ENCODE results near the gene PLD4.
"Not testable (repeated sequence)": the region's sequence is repeated elsewhere in the genome, so short reads cannot be mapped to it uniquely, and the experiment has no call there.

Gene PLD4

DNA sequence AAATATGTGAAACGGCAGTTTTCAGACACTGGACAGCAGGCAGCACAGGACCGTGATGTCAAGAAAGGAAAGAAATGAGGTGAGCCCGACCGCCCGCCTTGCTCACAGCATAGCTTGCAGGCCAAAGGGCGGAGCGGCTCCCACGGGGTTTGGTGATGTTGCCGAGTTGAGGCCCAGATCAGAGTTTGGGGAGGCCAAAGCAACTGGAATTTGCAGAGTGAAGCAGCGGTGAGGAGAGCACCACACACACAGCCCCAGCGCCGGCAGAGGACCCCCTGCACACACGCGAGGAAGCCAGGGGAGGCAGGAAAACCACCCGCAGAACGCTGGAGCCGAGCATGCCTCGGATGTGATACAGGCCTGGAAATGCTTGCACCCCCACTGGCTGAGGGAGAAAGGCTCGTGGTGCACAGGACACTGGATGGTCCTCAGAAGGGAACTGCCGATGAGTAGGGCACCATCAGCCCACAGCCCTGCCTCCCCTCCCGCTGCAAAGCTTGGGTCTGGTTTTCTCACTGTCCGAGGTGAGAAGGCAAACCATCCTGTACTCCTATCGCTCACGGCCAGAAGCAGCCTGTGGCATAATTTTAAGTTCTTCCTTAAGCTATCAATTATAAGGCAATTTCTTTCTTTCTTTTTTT is 25.7 kb upstream of the PLD4 start:
- DNase-seq (ENCODE audit: low spot score), result no peak

DNA sequence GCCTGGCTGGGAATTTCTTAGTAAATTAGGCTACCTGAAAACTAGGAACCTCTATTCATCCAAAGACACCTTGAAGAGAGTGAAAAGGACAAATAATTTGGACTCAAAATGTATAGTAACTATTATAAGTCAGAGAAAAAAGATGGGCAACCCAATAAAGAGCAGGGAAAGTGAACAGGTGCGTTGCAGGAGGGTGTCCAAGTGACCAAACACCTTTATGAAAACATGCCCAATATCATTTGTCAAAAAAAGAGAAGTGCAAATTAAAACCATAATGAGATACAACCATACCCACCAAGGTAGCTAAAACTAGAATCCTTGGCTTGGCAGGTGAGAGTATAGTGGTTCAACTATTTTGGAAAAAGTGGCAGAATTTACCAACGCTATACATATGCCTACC is 24.9 kb upstream of the PLD4 start:
- no peak for DNase-seq (ENCODE audit: low spot score)

DNA sequence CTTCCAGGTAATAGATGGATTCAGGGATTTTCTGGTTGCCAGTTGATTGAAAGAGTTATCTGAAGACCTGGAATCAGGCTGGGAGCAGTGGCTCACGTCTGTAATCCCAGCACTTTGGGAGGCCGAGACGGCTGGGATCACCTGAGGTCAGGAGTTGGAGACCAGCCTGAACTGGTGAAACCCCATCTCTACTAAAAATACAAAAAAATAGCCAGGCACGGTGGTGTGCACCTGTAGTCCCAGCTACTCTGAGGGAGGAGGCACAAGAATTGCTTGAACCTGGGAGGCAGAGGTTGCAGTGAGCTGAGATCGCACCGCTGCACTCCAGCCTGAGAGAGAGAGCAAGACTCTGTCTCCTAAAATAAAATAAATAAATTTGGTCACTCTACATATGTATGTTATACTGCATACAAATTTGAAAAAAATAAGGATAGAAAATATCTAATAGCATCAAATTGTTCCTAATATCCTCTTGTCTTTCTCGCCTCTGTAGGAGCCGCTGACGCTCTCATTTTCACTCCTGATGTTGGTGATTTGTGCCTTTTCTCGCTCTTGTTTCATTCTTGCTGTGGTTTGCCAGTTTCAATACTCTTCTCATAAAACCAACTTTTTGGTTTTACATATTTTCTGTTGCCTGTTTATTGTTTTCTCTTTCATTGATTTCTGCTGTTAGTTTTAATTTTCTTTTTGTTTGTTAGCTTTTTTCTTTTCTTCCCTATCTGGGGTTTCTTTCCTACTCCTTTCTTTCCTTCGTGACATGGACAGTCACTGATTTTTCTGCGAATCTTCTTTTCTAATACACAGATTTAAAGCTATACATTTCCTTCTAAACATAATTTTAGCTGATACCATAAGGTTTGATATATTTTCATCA is 23.8 kb upstream of the PLD4 start:
- no peak for DNase-seq (ENCODE audit: low spot score)

DNA sequence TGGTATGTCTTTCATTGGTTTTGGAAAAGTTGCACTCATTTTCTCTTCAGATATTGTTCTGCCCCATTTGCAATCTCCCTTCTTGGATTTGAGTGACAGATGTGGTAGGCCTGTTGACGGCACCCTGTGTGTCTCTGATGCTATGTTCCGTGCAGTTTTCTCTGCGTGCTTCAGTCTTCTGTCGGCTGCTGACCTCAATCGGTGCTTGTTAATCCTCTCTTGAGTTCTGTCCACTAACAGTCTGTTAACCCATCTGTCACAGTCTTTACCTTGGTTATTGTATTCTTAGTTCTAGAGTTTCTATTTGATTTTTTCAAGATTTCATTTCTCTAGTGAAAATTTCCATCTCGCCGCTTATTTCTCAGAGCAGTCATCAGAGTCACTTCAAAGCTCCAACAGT is 20.7 kb upstream of the PLD4 start:
- DNase-seq (ENCODE audit: low spot score), result peak; percentile 68

DNA sequence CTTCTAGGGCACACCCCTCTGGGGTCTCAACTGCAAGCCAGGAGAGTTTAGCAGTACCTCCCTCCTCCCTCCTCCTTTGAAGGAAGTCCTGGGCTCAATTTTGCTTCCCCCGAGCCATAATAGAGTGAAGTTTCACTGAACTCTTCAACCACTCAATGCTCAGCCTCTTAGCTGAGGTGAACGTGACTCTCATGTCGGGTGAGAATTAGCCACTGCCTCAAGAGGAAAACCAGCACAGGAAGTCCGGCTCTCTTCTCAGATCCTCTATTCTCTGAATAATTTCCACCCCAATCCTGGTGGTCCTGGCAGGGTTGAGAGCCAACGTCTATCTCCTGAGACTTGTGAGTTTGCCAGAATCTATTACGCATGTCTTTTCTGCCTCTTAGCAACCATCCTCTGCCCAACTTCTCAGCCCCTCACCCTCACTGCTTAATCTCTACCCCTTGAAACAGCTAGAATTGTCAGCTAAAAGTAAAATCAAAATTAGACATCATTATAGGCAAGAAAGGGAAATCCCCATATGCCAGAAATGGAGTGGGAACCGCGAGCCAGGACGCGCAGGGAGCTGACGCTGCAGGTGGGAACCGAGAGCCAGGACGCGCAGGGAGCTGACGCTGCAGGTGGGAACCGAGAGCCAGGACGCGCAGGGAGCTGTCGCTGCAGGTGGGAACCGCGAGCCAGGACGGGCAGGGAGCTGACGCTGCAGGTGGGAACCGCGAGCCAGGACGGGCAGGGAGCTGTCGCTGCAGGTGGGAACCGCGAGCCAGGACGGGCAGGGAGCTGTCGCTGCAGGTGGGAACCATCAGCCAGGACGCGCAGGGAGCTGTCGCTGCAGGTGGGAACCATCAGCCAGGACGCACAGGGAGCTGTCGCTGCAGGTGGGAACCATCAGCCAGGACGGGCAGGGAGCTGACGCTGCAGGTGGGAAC is 19.8 kb upstream of the PLD4 start:
- DNase-seq (ENCODE audit: low spot score), result peak; percentile 41

DNA sequence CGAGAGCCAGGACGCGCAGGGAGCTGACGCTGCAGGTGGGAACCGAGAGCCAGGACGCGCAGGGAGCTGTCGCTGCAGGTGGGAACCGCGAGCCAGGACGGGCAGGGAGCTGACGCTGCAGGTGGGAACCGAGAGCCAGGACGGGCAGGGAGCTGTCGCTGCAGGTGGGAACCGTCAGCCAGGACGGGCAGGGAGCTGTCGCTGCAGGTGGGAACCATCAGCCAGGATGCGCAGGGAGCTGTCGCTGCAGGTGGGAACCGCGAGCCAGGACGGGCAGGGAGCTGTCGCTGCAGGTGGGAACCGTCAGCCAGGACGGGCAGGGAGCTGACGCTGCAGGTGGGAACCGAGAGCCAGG is 19.1 kb upstream of the PLD4 start:
- not testable (repeated sequence) for DNase-seq (ENCODE audit: low spot score)

DNA sequence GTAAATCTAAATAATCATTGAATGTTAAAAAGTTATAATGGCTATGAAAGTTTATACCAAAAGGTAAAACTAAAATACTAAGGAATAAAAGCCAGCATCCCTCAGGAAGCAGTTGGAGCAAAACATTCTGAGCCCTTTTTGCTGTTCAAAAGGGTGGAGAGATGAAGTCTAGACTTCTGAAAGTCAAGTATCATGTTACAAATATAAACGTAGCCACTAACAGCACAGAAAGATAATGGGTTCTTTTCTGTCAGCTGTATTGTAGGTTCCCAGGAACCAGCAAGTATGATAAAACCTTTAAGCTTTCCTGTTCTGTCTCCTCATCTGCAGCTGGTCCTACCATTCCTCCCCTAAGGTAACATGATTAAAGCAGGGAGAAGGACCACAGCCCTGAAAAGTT is 16.4 kb upstream of the PLD4 start:
- no peak for DNase-seq (ENCODE audit: low spot score)

DNA sequence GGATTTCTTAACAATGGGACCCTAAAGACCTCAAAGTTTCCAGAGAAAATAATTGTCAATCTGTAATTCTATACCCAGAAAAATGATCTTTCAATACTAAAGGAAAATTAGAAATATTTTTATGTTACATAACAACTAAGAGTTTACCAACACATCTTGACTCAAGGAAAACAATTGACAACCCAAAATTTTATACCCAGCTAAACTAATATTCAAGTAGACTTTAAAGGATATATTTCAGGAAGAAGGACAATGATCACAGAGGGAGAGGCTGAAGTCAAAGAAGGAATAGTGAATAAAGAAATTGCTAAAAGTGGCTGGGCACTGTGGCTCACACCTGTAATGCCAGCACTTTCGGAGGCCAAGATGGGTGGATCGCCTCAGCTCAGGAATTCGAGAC is 12.6 kb upstream of the PLD4 start:
- DNase-seq (ENCODE audit: low spot score), result no peak

DNA sequence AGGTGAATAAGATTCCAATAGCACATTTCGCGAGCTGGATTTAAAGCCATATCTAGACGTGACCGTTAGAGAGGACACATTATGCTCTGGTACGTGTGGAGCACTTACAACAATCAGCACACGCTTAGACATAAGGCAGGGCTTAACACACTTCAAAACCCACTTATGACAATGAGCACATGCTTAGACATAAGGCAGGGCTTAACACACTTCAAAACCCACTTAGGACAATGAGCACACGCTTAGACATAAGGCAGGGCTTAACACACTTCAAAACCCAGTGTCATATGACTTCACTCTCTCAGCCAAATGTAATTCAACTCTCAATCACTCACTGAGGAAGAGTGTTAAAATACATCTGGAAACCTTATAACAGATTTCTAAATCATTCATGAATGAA is 11.2 kb upstream of the PLD4 start:
- DNase-seq (ENCODE audit: low spot score), result no peak

DNA sequence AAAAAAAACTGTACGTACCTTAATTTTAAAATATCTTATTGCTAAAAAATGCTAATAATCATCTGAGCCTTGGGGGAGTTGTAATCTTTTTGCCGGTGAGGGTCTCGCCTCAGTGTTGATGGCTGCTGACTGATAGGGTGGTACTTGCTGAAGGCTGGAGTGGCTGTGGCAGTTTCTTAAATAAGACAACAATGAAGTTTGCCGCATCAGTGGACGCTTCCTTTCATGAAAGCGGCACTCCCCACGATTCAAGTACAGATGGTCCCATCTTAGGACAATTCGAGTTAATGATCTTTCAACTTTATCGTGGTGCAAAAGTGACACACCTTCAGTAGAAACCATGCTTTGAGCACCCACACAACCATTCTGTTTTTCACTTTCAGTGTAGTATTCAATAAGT is 7.6 kb upstream of the PLD4 start:
- no peak for DNase-seq (ENCODE audit: low spot score)

DNA sequence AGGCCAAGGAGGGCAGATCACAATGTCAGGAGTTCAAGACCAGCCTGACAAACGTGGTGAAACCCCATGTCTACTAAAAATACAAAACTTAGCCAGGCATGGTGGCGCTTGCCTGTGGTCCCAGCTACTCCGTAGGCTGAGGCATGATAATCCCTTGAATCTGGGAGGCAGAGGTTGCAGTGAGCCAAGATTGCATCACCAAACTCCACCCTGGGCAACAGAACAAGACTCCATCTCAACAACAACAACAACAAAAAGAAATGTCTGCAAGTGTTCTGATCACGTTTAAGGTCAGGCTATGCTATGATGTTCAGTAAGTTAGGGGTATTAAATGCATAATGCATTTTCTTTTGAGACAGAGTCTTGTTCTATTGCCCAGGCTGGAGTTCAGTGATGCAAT is 6.7 kb upstream of the PLD4 start:
- DNase-seq (ENCODE audit: low spot score), result no peak

DNA sequence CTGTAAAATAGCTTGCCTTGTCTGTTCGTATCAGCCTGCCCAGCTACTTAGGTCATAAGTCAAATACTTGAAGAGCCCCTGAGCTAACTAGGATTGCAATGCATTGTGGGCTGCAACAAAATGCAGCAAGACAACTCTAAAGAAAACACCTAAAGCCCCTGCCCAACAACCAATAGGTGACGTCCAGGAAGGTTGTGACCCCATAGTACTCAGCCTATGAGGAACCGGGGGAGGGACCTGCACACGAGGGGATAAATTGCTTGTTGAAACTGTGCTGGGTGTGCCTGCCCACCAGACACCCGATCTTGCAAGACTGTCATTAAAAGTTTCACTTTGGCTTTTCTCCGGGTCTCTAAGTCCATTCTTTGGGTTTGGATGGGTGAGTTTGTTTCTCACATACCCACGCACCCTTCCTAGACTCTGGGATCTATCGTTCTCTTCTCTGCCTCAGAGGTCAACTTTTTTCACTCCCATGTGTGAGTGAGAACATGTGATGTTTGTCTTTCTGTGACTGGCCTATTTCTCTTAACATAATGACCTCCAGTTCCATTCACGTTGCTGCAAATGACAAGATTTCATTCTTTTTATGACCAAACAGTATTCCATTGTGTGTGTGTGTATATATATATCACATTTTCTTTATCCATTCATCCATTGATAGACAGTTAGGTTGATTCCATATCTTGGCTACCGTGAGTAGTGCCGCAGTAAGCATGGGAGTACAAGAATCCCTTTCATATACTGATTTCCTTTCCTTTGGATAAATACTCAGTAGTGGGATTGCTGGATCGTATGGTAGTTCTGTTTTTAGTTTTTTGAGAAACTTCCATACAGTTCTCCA is 5.3 kb upstream of the PLD4 start:
- not testable (repeated sequence) for DNase-seq (ENCODE audit: low spot score)

DNA sequence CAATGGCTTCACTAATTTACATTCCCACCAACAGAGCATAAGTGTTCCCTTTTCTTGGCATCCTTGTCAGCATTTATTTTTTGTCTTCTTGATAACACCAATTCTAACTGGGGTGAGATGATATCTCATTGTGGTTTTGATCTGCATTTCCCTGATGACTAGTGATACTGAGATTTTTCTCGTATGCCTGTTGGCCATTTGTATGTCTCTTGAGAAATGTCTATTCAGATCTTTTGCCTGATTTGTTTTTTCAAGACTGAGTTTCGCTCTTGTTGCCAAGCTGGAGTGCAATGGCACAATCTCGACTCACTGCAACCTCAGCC is 4.7 kb upstream of the PLD4 start:
- DNase-seq (ENCODE audit: low spot score), result no peak

DNA sequence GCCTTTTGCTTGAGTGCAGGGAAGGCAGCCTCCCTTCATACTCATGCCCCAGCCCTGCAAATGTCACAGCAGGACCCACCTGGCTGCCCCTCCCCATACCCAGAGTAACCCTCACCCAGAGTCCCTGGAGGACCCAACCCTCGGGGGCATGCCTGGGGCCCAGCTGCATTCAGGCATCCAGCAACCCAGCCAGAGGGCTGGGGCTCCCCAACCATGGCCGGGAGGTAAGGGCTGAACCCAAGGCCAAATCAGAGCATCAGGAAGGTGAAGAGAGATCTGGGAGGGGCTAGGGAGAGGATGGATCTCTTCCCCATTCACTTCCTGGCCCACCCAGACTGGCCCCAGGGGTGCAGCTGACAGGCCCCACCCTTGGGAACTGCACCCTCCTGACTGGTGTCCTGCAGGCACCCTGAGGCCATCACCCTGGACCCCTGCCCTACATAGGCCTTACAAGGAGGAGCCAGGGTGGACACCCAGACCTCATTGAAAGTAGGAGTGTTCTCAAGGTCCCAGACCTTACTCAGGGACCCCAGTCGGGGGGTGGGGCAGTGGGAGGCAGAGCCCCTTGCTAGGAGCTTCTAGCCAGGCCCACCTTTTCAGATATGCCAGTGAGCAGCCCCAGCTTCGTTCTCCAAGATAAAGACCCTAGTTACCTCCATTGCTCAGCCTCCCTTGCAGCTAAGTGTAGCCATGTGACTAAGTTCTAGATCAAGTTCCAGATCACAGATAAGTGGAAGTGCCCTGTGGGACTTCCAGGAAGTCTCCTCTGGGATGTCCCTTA is 849 bp upstream of the PLD4 start:
- DNase-seq (ENCODE audit: low spot score), result no peak

DNA sequence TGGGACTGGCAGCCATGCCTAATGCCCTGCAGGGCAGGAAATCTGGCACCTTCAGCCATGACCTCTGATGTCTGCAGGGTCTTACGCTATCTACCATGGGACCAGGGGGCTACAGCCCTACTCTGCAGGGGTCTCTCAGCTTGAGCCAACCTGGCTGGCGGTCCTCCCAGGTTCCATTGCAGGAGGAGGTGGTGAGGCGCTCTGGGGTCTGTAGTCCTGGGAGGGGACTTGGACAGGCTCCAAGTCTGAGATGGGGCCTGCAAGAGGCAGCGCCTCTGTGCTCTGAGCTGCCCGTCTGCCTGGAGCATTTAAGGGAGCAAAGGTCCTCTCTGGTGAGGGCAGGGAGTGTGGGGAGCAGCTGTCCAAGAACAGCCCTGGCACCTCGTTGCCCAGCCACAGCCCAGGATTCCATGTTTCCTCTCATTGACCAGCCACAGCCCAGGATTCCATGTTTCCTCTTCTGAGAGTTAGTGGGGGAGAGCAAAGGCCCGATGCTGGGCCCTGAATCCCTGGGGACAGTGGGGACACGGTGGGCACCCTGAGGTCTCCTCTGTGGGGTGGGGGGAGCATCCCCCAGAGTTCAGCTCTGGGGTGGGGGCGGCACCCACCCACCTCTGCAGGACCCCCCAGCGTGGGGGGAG is 655 bp downstream of the PLD4 start:
- no peak for DNase-seq (ENCODE audit: low spot score)

DNA sequence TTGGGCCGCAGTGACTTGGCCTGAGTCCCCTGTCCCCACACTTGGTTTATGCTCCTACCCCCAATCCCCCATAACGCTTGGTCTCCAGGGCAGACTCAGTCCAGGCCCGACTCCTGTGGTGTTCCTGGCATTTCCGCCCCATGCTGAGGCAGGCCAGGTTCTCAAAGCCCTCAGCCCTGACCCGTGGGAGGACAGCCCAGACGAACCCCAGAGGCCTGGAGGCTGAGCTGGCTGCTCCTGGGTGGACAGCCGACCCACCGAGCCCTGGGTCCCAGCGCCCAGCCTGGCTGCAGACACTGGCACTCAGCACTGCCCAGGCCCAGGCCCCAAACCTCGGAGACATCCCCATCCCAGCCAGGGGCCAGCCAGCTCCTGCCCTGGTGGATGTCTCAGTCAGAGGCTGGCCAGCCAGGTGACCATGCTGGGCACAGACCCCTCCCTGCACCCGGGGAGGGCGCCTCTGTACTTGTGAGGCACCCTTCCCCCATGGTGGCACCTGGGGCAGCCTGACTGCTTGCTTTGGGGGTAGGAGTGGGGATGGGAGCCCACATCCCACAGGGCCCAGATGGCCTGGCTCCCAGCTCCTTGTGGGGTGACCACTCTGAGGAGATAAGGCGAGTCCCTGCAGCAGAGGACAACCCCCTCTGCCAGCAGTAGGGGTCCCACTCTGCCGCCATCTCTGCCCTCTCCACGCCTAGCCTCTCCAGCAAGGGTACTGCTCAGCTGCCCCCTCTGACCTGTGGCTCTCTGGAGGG is 1.4 kb downstream of the PLD4 start:
- DNase-seq (ENCODE audit: low spot score), result no peak

DNA sequence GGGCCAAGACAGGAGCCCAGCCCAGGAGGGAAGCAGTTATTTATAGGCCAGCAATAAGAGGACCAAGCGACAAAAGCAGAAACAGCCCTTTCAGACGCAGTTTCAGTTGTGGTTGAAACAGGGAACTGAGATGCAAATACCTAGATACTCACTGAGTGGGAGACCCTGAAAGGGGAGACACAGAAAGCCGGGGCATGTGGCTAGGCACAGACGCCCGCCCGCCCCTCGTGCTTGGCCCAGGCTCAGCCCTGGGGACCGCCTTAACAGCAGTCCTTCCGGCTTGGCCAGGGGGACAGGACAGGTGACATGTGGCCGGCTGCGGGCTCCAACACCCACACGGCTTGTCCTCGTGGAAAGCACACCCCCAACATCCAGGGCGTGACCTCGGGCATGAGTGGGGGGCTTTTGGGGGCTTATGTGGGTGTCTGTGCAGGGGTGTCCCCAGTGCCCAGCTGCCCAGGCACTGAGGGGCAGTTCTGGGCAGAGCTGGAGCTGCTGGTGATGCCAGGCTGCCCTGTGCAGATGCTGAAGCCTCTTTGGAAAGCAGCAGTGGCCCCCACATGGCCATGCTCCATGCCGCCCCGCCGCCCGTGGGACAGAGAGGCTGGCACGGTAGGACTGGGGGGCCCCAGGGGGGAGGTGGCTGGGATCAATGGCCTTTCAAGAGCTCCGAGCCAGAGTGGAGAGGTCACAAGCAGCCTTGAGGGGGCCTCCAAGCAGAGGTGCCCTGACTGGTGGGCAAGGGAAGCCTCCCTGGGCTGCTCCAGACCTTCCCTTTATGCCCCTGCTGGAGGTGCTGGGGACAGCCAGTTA is 2.1 kb downstream of the PLD4 start:
- DNase-seq (ENCODE audit: low spot score), result no peak

DNA sequence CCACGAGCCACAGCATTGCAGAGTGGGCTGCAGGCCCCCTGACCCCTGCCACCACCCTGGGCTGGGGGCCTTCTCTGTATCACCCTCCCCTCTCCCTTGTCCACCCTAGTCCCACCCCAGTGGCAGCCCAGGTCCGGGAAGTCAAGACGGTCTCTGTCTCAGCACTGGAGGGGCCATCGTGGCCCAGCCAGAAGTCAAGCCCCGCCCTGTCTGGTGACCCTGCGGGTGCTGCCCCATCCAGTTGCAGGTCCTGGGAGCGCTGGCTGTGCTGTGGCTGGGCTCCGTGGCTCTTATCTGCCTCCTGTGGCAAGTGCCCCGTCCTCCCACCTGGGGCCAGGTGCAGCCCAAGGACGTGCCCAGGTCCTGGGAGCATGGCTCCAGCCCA is 2.7 kb downstream of the PLD4 start:
- no peak for DNase-seq (ENCODE audit: low spot score)

DNA sequence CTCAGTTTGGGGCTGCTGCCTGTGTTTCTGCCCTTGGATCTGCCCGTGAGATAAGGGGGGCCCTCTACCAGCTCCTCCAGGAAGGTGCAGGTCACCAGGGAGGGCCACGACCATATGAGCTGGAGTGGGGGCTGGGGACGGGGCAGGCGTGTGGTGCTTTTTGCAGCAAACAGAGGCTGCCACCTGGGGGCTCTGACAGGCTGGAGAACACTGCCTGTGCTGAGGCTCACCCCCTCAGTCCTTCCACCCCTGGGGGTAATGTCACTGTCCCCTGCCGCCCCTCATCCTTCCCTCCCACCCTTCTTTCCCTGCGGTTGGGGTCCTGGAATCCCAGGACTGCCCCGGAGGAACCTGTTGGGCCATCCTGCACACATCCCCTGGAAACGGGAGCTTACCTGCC is 3.2 kb downstream of the PLD4 start:
- DNase-seq (ENCODE audit: low spot score), result no peak

Data from cerebellar cortex (tissue), 1 donor.